Activated effector memory CD4-positive, alpha-beta T cell treated with anti-CD3 and anti-CD28 coated beads, Interleukin-2, amount 50 U/mL, for 16 hours (primary cell): Measurements from ENCODE around the gene POLR2A.

Experiments used
- DNase-seq: peaks from one replicate; pipeline ENCODE4 v3.0.0-alpha.2; 2020

Gene POLR2A

GRCh38 chr17:7484067-7484918 is at the start of gene POLR2A:
Gene POLR2A (plus strand): TSS chr17:7484366.
- DNase-seq, result peak; percentile 99

- DNase-seq, result peak; percentile 86
Measured at GRCh38 chr17:7435676-7436555, 48.2 kb upstream of the POLR2A start.

- peak; percentile 93 for DNase-seq
Measured at GRCh38 chr17:7436556-7437368, 47.4 kb upstream of the POLR2A start.

GRCh38 chr17:7437369-7437863 is 46.8 kb upstream of the POLR2A start:
- DNase-seq, result no peak

GRCh38 chr17:7437950-7438614 is 46.1 kb upstream of the POLR2A start:
- DNase-seq, result peak; percentile 80

- DNase-seq, result no peak
Measured at GRCh38 chr17:7438656-7439460, 45.3 kb upstream of the POLR2A start.

- no peak for DNase-seq
Measured at GRCh38 chr17:7439462-7440112, 44.6 kb upstream of the POLR2A start, which contains the start of gene FGF11. Gene FGF11 (plus strand): TSS chr17:7439512. CDS start chr17:7439621, 109 bp downstream.

- DNase-seq, result peak; percentile 71
Measured at GRCh38 chr17:7440113-7440833, 43.9 kb upstream of the POLR2A start.

- DNase-seq, result no peak
Measured at GRCh38 chr17:7440834-7441195, 43.4 kb upstream of the POLR2A start.

GRCh38 chr17:7441266-7441665 is 42.9 kb upstream of the POLR2A start:
- no peak for DNase-seq

- no peak for DNase-seq
Measured at GRCh38 chr17:7442142-7442541, 42.0 kb upstream of the POLR2A start.

GRCh38 chr17:7443499-7444485 is 40.4 kb upstream of the POLR2A start:
- no peak for DNase-seq

- DNase-seq, result no peak
Measured at GRCh38 chr17:7444682-7445618, 39.2 kb upstream of the POLR2A start, which contains the start of gene CHRNB1. Gene CHRNB1 (plus strand): TSS chr17:7445061. CDS start chr17:7445128, 67 bp downstream.

GRCh38 chr17:7445619-7445968 is 38.6 kb upstream of the POLR2A start:
- peak; percentile 73 for DNase-seq

GRCh38 chr17:7448461-7448860 is 35.7 kb upstream of the POLR2A start:
- no peak for DNase-seq

GRCh38 chr17:7459961-7460545 is 24.1 kb upstream of the POLR2A start:
- DNase-seq, result no peak
